Activated CD8-positive, alpha-beta T cell treated with anti-CD3 and anti-CD28 coated beads for 36 hours (primary cell): Measurements from ENCODE around the gene B3GNT3. TPM values are rescaled to one million over a fixed set of nuclear protein-coding genes. Genes with fewer than 3 reads are reported as not detected.

Experiments
- ATAC-seq: fragments of 200-7000 bp; cut with Tn5 transposase; one replicate; pipeline ENCODE4 v1.10.0; 2021; ENCODE audit warnings: mild to moderate bottlenecking, moderate library complexity
- CTCF ChIA-PET: fragments of 350-600 bp; sonication (Branson Sonifier 250); formaldehyde crosslinking; loops from one replicate; lab custom pipeline; 2021; ENCODE audit warnings: antibody characterized with exemption; lab: Charles Lee
- POLR2A ChIA-PET: fragments of 350-600 bp; sonication (Branson Sonifier 250); formaldehyde crosslinking; loops from one replicate; lab custom pipeline; 2021; ENCODE audit warnings: antibody characterized with exemption; lab: Charles Lee
- DNase-seq: peaks from one replicate; pipeline ENCODE4 v3.0.0-alpha.2; 2020
- H3K27ac Mint-ChIP-seq: one replicate; pipeline ENCODE4 v1.8.0; 2021; ENCODE audit warnings: mild to moderate bottlenecking, mixed read lengths
- H3K27me3 Mint-ChIP-seq: one replicate; pipeline ENCODE4 v1.8.0; 2021; ENCODE audit warnings: mixed read lengths
- H3K36me3 Mint-ChIP-seq: one replicate; pipeline ENCODE4 v1.8.0; 2021; ENCODE audit warnings: low read depth, mixed read lengths
- H3K4me1 Mint-ChIP-seq: one replicate; pipeline ENCODE4 v1.8.0; 2021; ENCODE audit warnings: low read depth, mixed read lengths
- H3K4me3 Mint-ChIP-seq: one replicate; pipeline ENCODE4 v1.8.0; 2021; ENCODE audit warnings: mild to moderate bottlenecking, moderate library complexity, mixed read lengths
- H3K9me3 Mint-ChIP-seq: one replicate; pipeline ENCODE4 v1.8.0; 2021; ENCODE audit warnings: mixed read lengths
- CTCF ChIP-seq: fragments of 200-600 bp; IDR thresholded peaks from one replicate; pipeline ENCODE4 v1.8.0; 2022; ENCODE audit warnings: antibody characterized with exemption, mild to moderate bottlenecking
- intact Hi-C: fragments of 100-400 bp; cut with micrococcal nuclease; formaldehyde crosslinking; loops from one replicate; pipeline ENCODE4 v1.10.0; 2022
- total RNA-seq, 2 experiments: library from RNA; stranded (reverse); gene quantifications; one replicate each; pipeline ENCODE4 v1.2.3, GENCODE V29; 2021

Gene B3GNT3
- total RNA-seq, 2 experiments from 2014 or later: 0.20 TPM; not detected in 1

- intact Hi-C loops: no loop called here
- H3K4me3 Mint-ChIP-seq: no peak overlapping the region
- H3K27me3 Mint-ChIP-seq: no peaks in the 10 kb centered on the region
- POLR2A ChIA-PET: no interaction called here
- peaks cover 19% of the 10 kb centered on the region for H3K36me3 Mint-ChIP-seq
- ATAC-seq: no peak
- CTCF ChIA-PET: no interaction called here
- no peaks in the 10 kb centered on the region for H3K9me3 Mint-ChIP-seq
- H3K4me1 Mint-ChIP-seq: peaks cover 10% of the 10 kb centered on the region
- no peak for DNase-seq
- TF ChIP-seq CTCF: no peak
- no peak overlapping the region for H3K27ac Mint-ChIP-seq
These were observed 7.5 kb upstream of the B3GNT3 start for GRCh38 chr19:17787274-17787913.

- ATAC-seq (no peak), DNase-seq (no peak)
- peaks cover 16% of the 10 kb centered on the region for H3K36me3 Mint-ChIP-seq
- POLR2A ChIA-PET: interaction anchor here (0.7 kb wide), 1 partner anchor 27 kb away, joined by 3 read pairs; no protein-coding TSS in a partner anchor
- CTCF ChIA-PET: interaction anchor here (3.5 kb wide), 1 partner anchor 66 kb away, joined by 12 read pairs; no protein-coding TSS in a partner anchor
- peaks cover 14% of the 10 kb centered on the region for H3K4me1 Mint-ChIP-seq
- H3K27ac Mint-ChIP-seq: peak overlapping the region; percentile 7
- no peaks in the 10 kb centered on the region for H3K27me3 Mint-ChIP-seq
- H3K9me3 Mint-ChIP-seq: no peaks in the 10 kb centered on the region
- no peak overlapping the region for H3K4me3 Mint-ChIP-seq
- TF ChIP-seq CTCF: no peak
- intact Hi-C loops: no loop called here
These were observed 6.3 kb upstream of the B3GNT3 start for GRCh38 chr19:17788632-17789031.

- CTCF ChIA-PET: interaction anchor here (1.2 to 3.5 kb wide), 2 partner anchors 64 to 81 kb away, joined by 3 to 12 read pairs; no protein-coding TSS in a partner anchor
- intact Hi-C loops: loop anchor here (10.0 kb wide), 1 partner anchor 65 kb away; the partner anchor contains the start of gene RPL18A
- no peak for DNase-seq
- Mint-ChIP-seq H3K27ac (no peak overlapping the region), H3K27me3 (peaks cover 4% of the 10 kb centered on the region), H3K9me3 (no peaks in the 10 kb centered on the region), H3K4me1 (peaks cover 21% of the 10 kb centered on the region), H3K36me3 (peaks cover 6% of the 10 kb centered on the region), H3K4me3 (no peak overlapping the region)
- no peak for TF ChIP-seq CTCF
- POLR2A ChIA-PET: interaction anchor here (1.2 to 1.5 kb wide), 3 partner anchors 33 to 185 kb away, joined by 3 to 4 read pairs (median 3); partner anchors contain the start of gene JAK3
- ATAC-seq: no peak
These were observed 4.7 kb upstream of the B3GNT3 start for GRCh38 chr19:17790059-17790780.

- Mint-ChIP-seq H3K4me1 (peaks cover 46% of the 10 kb centered on the region), H3K27me3 (peaks cover 4% of the 10 kb centered on the region), H3K9me3 (no peaks in the 10 kb centered on the region), H3K4me3 (peak overlapping the region; percentile 32), H3K27ac (no peak overlapping the region), H3K36me3 (no peaks in the 10 kb centered on the region)
- POLR2A ChIA-PET: interaction anchor here (1.0 kb wide), 1 partner anchor 11 kb away, joined by 3 read pairs; no protein-coding TSS in a partner anchor
- DNase-seq (no peak), ATAC-seq (no peak)
- no peak for TF ChIP-seq CTCF
- CTCF ChIA-PET: interaction anchor here (0.8 to 2.2 kb wide), 3 partner anchors 61 to 139 kb away, joined by 3 to 16 read pairs (median 6); partner anchors contain the start of gene CCDC124
- intact Hi-C loops: loop anchor here (10.0 kb wide), 1 partner anchor 60 kb away; the partner anchor contains the start of gene RPL18A
These were observed 567 bp upstream of the B3GNT3 start for GRCh38 chr19:17794412-17794730.
